ENCODE results near the gene TNXB. TPM values are rescaled to one million over a fixed set of nuclear protein-coding genes. Genes with fewer than 3 reads are reported as not detected.
"Not testable (repeated sequence)": the region's sequence is repeated elsewhere in the genome, so short reads cannot be mapped to it uniquely, and the experiment has no call there.

Gene TNXB
- total RNA-seq, 2 experiments from 2014 or later: 5.7 to 6.4 TPM

- Mint-ChIP-seq H3K27me3 (peaks cover 2% of the 10 kb centered on the region), H3K36me3 (ENCODE audit: low read depth) (peaks cover 55% of the 10 kb centered on the region)
Observed at GRCh38 chr6:32114796-32115195, 5.7 kb upstream of the TNXB start.

GRCh38 chr6:32113386-32114352 is 4.5 kb upstream of the TNXB start:
- POLR2A ChIA-PET: interaction anchor here (1.6 kb wide), 1 partner anchor 14 kb away, joined by 7 read pairs; the partner anchor contains the start of gene ATF6B
- no peaks in the 10 kb centered on the region for H3K4me1 Mint-ChIP-seq
- CTCF ChIA-PET: no interaction called here

More at GRCh38 chr6:32114796-32115195, 5.7 kb upstream of the TNXB start:
- Mint-ChIP-seq H3K27ac (no peak overlapping the region), H3K9me3 (no peaks in the 10 kb centered on the region), H3K4me3 (no peak overlapping the region), H3K4me1 (peaks cover 2% of the 10 kb centered on the region)
- POLR2A ChIA-PET: interaction anchor here (1.6 kb wide), 1 partner anchor 13 kb away, joined by 7 read pairs; the partner anchor contains the start of gene ATF6B
- DNase-seq: no peak
- CTCF ChIA-PET: interaction anchor here (0.7 kb wide), 1 partner anchor 40 kb away, joined by 3 read pairs; no protein-coding TSS in a partner anchor

GRCh38 chr6:32112431-32112980 is 3.4 kb upstream of the TNXB start:
- Mint-ChIP-seq H3K4me3 (no peak overlapping the region), H3K27ac (no peak overlapping the region)

More at GRCh38 chr6:32113386-32114352, 4.5 kb upstream of the TNXB start:
- H3K27me3 Mint-ChIP-seq: peaks cover 8% of the 10 kb centered on the region
- no peaks in the 10 kb centered on the region for H3K9me3 Mint-ChIP-seq
- no peak overlapping the region for H3K27ac Mint-ChIP-seq
- no peak overlapping the region for H3K4me3 Mint-ChIP-seq
- H3K36me3 Mint-ChIP-seq (ENCODE audit: low read depth): peaks cover 44% of the 10 kb centered on the region
- DNase-seq: no peak

GRCh38 chr6:32111424-32112066 is 2.4 kb upstream of the TNXB start:
- Mint-ChIP-seq H3K27ac (no peak overlapping the region), H3K9me3 (no peaks in the 10 kb centered on the region), H3K4me3 (no peak overlapping the region), H3K4me1 (no peaks in the 10 kb centered on the region), H3K27me3 (peaks cover 20% of the 10 kb centered on the region), H3K36me3 (ENCODE audit: low read depth) (peaks cover 30% of the 10 kb centered on the region)
- POLR2A ChIA-PET: interaction anchor here (2.1 kb wide), 1 partner anchor 16 kb away, joined by 6 read pairs; the partner anchor contains the start of gene ATF6B
- DNase-seq: no peak
- CTCF ChIA-PET: interaction anchor here (1.5 kb wide), 1 partner anchor 84 kb away, joined by 3 read pairs; no protein-coding TSS in a partner anchor

More at GRCh38 chr6:32112431-32112980, 3.4 kb upstream of the TNXB start:
- ChIA-PET POLR2A (no interaction called here), CTCF (no interaction called here)
- H3K36me3 Mint-ChIP-seq (ENCODE audit: low read depth): peaks cover 34% of the 10 kb centered on the region
- H3K9me3 Mint-ChIP-seq: no peaks in the 10 kb centered on the region
- no peak for DNase-seq
- peaks cover 18% of the 10 kb centered on the region for H3K27me3 Mint-ChIP-seq
- no peaks in the 10 kb centered on the region for H3K4me1 Mint-ChIP-seq

DNA sequence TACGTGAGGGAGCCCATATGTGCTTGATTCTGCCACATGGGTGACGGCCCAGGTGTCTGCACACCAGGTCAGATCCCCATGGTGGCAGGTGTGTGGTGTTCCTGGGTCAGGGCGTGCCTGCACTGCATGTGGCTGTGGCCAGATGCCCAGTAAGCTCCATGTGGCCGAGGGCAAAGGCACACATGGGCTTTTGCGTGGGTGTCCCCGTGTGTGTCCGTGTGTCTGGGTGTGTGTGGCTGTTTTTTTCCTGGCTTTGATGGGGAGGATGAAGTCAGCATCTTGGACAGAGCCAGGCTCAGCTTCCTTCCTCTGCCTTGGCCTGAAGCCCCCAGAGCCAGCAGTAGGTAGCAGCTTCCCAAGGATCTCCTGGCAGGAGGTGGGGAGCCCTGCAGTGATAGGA is 1.5 kb upstream of the TNXB start:
- ChIA-PET POLR2A (interaction anchor here (1.9 to 2.1 kb wide), 2 partner anchors 17 to 19 kb away, joined by 6 to 7 read pairs; partner anchors contain the start of genes ATF6B and FKBPL), CTCF (interaction anchor here (1.5 kb wide), 1 partner anchor 85 kb away, joined by 3 read pairs; no protein-coding TSS in a partner anchor)
- H3K27ac Mint-ChIP-seq: no peak overlapping the region

GRCh38 chr6:32109765-32110160 is 625 bp upstream of the TNXB start:
- CTCF ChIA-PET: interaction anchor here (1.5 kb wide), 1 partner anchor 86 kb away, joined by 3 read pairs; no protein-coding TSS in a partner anchor
- H3K4me3 Mint-ChIP-seq: no peak overlapping the region
- POLR2A ChIA-PET: interaction anchor here (1.1 to 2.1 kb wide), 3 partner anchors 11 to 20 kb away, joined by 3 to 7 read pairs (median 6); partner anchors contain the start of genes ATF6B and FKBPL
- H3K36me3 Mint-ChIP-seq (ENCODE audit: low read depth): peaks cover 15% of the 10 kb centered on the region
- peaks cover 24% of the 10 kb centered on the region for H3K27me3 Mint-ChIP-seq
- DNase-seq: no peak
- no peaks in the 10 kb centered on the region for H3K9me3 Mint-ChIP-seq
- H3K4me1 Mint-ChIP-seq: no peaks in the 10 kb centered on the region
- no peak overlapping the region for H3K27ac Mint-ChIP-seq

More for the DNA sequence above, 1.5 kb upstream of the TNXB start:
- Mint-ChIP-seq H3K9me3 (no peaks in the 10 kb centered on the region), H3K4me3 (no peak overlapping the region), H3K4me1 (no peaks in the 10 kb centered on the region), H3K36me3 (ENCODE audit: low read depth) (peaks cover 22% of the 10 kb centered on the region), H3K27me3 (peaks cover 20% of the 10 kb centered on the region)
- no peak for DNase-seq

- H3K4me1 Mint-ChIP-seq: no peaks in the 10 kb centered on the region
- DNase-seq: no peak
- H3K36me3 Mint-ChIP-seq (ENCODE audit: low read depth): peaks cover 13% of the 10 kb centered on the region
- ChIA-PET POLR2A (interaction anchor here (1.1 to 1.9 kb wide), 3 partner anchors 12 to 84 kb away, joined by 3 to 7 read pairs (median 3); partner anchors contain the start of genes FKBPL and GPSM3), CTCF (no interaction called here)
- no peak overlapping the region for H3K4me3 Mint-ChIP-seq
- H3K9me3 Mint-ChIP-seq: no peaks in the 10 kb centered on the region
- H3K27ac Mint-ChIP-seq: no peak overlapping the region
- H3K27me3 Mint-ChIP-seq: peaks cover 29% of the 10 kb centered on the region
Observed at GRCh38 chr6:32108727-32109113, 418 bp downstream of the TNXB start.

DNA sequence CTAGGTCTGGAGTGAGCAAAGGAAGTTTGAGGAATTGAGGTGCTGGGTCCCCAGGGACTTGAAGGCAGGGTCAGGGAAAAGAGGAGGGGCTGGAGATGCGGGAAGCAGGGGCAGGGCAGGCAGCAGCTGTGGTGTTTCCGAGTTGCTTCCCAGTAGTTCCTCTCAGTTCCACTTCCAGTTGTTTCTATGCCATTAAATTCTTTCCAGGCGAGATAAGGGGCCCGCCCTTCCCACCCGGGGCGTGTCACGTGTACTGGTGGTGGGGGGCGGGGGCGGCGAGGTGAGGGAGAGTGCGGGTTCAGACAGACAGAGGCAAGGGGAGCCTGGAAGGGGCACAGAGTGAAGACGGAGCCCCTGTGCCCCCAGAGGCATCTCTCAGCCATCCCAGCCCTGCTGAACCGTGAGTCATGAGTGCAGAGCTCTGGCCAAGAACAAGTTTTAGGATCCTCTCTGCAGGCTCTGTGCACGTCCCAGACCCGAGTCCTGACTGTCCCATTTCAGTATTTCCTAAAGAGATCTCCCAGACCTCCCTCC is 977 bp downstream of the TNXB start:
- H3K4me1 Mint-ChIP-seq: no peaks in the 10 kb centered on the region
- H3K27me3 Mint-ChIP-seq: peaks cover 31% of the 10 kb centered on the region
- CTCF ChIA-PET: no interaction called here
- H3K27ac Mint-ChIP-seq: no peak overlapping the region
- H3K4me3 Mint-ChIP-seq: no peak overlapping the region
- peaks cover 13% of the 10 kb centered on the region for H3K36me3 Mint-ChIP-seq (ENCODE audit: low read depth)
- POLR2A ChIA-PET: interaction anchor here (1.2 to 1.6 kb wide), 3 partner anchors 8 to 84 kb away, joined by 3 read pairs; partner anchors contain the start of gene GPSM3
- DNase-seq: no peak
- H3K9me3 Mint-ChIP-seq: no peaks in the 10 kb centered on the region

- Mint-ChIP-seq H3K27ac (no peak overlapping the region), H3K4me3 (no peak overlapping the region), H3K36me3 (ENCODE audit: low read depth) (peaks cover 10% of the 10 kb centered on the region), H3K9me3 (no peaks in the 10 kb centered on the region), H3K4me1 (no peaks in the 10 kb centered on the region), H3K27me3 (peaks cover 31% of the 10 kb centered on the region)
- ChIA-PET CTCF (no interaction called here), POLR2A (interaction anchor here (1.2 to 1.6 kb wide), 2 partner anchors 9 to 11 kb away, joined by 3 read pairs; no protein-coding TSS in a partner anchor)
- DNase-seq: no peak
Observed at GRCh38 chr6:32107406-32107805, 1.7 kb downstream of the TNXB start.

GRCh38 chr6:32105433-32105832 is 3.7 kb downstream of the TNXB start:
- Mint-ChIP-seq H3K4me3 (no peak overlapping the region), H3K36me3 (ENCODE audit: low read depth) (no peaks in the 10 kb centered on the region), H3K27me3 (peaks cover 31% of the 10 kb centered on the region), H3K9me3 (no peaks in the 10 kb centered on the region), H3K27ac (no peak overlapping the region), H3K4me1 (no peaks in the 10 kb centered on the region)
- ChIA-PET CTCF (no interaction called here), POLR2A (no interaction called here)
- DNase-seq: no peak

GRCh38 chr6:32102255-32102654 is 6.9 kb downstream of the TNXB start:
- Mint-ChIP-seq H3K27me3 (peaks cover 28% of the 10 kb centered on the region), H3K4me3 (no peak overlapping the region), H3K9me3 (no peaks in the 10 kb centered on the region), H3K27ac (no peak overlapping the region), H3K36me3 (ENCODE audit: low read depth) (no peaks in the 10 kb centered on the region), H3K4me1 (no peaks in the 10 kb centered on the region)
- DNase-seq: no peak
- CTCF ChIA-PET: interaction anchor here (1.6 kb wide), 1 partner anchor 16 kb away, joined by 4 read pairs; no protein-coding TSS in a partner anchor
- POLR2A ChIA-PET: no interaction called here

DNA sequence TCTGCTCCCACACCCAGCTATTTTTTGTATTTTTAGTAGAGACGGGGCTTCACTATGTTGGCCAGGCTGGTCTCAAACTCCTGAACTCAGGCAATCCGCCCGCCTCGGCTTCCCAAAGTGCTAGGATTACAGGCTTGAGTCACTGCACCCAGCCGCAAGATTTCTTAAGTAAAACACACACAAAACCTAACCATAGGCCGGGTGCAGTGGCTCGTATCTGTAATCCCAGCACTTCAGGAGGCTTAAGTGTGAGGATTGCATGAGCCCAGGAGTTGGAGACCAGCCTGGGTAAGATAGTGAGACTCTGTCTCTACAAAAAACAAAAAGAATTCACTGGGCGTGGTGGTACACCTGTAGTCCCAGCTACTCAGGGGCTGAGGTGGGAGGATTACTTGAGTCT is 8.9 kb downstream of the TNXB start:
- H3K27me3 Mint-ChIP-seq: peaks cover 45% of the 10 kb centered on the region
- H3K27ac Mint-ChIP-seq; H3K9me3 Mint-ChIP-seq; POLR2A ChIA-PET; DNase-seq; H3K4me3 Mint-ChIP-seq; H3K36me3 Mint-ChIP-seq (ENCODE audit: low read depth); H3K4me1 Mint-ChIP-seq: not testable (repeated sequence)
- CTCF ChIA-PET: interaction anchor here (0.6 kb wide), 1 partner anchor 31 kb away, joined by 5 read pairs; no protein-coding TSS in a partner anchor

Data from activated CD4-positive, alpha-beta memory T cell treated with anti-CD3 and anti-CD28 coated beads, Interleukin-2, amount 10 ng/mL, durations not matched to agents 7 days and 5 days (primary cell).